Adrenal gland (tissue), 12 donors: ENCODE measurements around the gene EXOC6. TPM values are rescaled to one million over a fixed set of nuclear protein-coding genes. Genes with fewer than 3 reads are reported as not detected.

Source experiments
- DNase-seq, 7 donors: peaks; one replicate each; pipeline ENCODE4 v3.0.0-alpha.2; 2019 to 2020
- H3K27ac ChIP-seq, 5 donors: fragments of 200-600 bp; sonication (generic) in 4 of 5; 1 replicate in 3 of 5; 2 replicates in 2 of 5; pipeline versions ENCODE4 v1.5.1 to v1.8.0; 2016 to 2020; ENCODE audit warnings: mild to moderate bottlenecking in 1 of 5
- H3K27me3 ChIP-seq: fragments of 200-600 bp; 2 replicates; pipeline ENCODE4 v1.8.0; 2021
- H3K36me3 ChIP-seq, 2 donors: fragments of 200-600 bp; replicated peaks in 1 of 2; 1 replicate in 1 of 2; 2 replicates in 1 of 2; pipeline versions ENCODE4 v1.5.1 to v1.8.0; 2018 to 2022
- H3K4me1 ChIP-seq, 2 donors: fragments of 200-600 bp; replicated peaks in 1 of 2; 1 replicate in 1 of 2; 2 replicates in 1 of 2; pipeline versions ENCODE4 v1.5.1 to v1.8.0; 2018 to 2021
- H3K4me3 ChIP-seq, 4 donors: fragments of 200-600 bp; sonication (generic) in 3 of 4; one replicate each; pipeline ENCODE4 v1.5.1; 2016 to 2018
- H3K9me3 ChIP-seq, 3 donors: fragments of 200-600 bp; sonication (generic) in 1 of 3; replicated peaks in 1 of 3; 1 replicate in 2 of 3; 2 replicates in 1 of 3; pipeline versions ENCODE4 v1.5.1 to v1.8.0; 2016 to 2021
- POLR2A ChIP-seq, 2 donors: fragments of 450-650 bp; IDR thresholded peaks; one replicate each; pipeline ENCODE4 v1.6.1; 2017; ENCODE audit warnings: antibody characterized with exemption in 2 of 2, mild to moderate bottlenecking in 2 of 2, moderate library complexity in 1 of 2
- WGBS, 4 donors: extraction: QIAGEN DNeasy Blood & Tissue Kit in 2 of 4; methylation state at CpG; one replicate each; pipeline versions ENCODE4 v1.1.5 to v1.1.7; 2013 to 2017; 5-methylcytosine and 5-hydroxymethylcytosine counted together
- intact Hi-C, 2 donors: fragments of 100-400 bp; cut with DNase I; formaldehyde crosslinking; loops; one replicate each; pipeline versions ENCODE4 v1.14.1 to v1.15.0; 2022 to 2023
- polyA plus RNA-seq, 3 donors: library from polyadenylated mRNA; stranded (reverse); fragments of 200-250 nt in 2 of 3; fragments of 350-450 nt in 1 of 3; fragmentation: Illumina TruSeq in 1 of 3; extraction: RNeasy Lipid Tissue Mini Kit (QIAGEN cat#74804) in 1 of 3; gene quantifications; one replicate each; pipeline ENCODE4 v1.2.3, GENCODE V29; 2013 to 2014
- total RNA-seq, 9 donors: library from RNA; depleted of rRNA in 4 of 9; stranded (reverse); fragments of >200 nt in 4 of 9; fragments of 120-200 nt in 1 of 9; fragmentation: NEBNext Ultra II Directional in 1 of 9; extraction: Animal tissue kit (Norgen Biotek cat#: 25700) in 1 of 9; gene quantifications; one replicate each; pipeline versions ENCODE4 v1.1.0 to v1.2.4, GENCODE V29; 2013 to 2023
- TF ChIP-seq, protein P1 (sequence below), 6 experiments: fragments of 450-650 bp in 4 of 6; fragments of 200-600 bp in 2 of 6; sonication (generic) in 1 of 6; IDR thresholded peaks; 1 replicate in 5 of 6; 2 replicates in 1 of 6; pipeline versions ENCODE4 v1.5.1 to v1.8.0; 2016 to 2021; ENCODE audit warnings: antibody characterized with exemption in 6 of 6, mild to moderate bottlenecking in 2 of 6, moderate library complexity in 1 of 6
- donor health status: healthy with polysubstance abuse.
- donor health status: Bipolar disorder and iron deficiency.
- donor health status: DM: yes; HTN: yes; CAD: no.
- donor health status: DM: no; HTN: no; CAD: no.
- donor health status: DM: no; HTN: no; CAD: no.
- donor health status: DM: yes; HTN: yes; CAD: no.

The EXOC6 gene
- total and polyA plus RNA-seq, 12 donors, result 7.1 to 60.1 (median 25.7) TPM

DNA sequence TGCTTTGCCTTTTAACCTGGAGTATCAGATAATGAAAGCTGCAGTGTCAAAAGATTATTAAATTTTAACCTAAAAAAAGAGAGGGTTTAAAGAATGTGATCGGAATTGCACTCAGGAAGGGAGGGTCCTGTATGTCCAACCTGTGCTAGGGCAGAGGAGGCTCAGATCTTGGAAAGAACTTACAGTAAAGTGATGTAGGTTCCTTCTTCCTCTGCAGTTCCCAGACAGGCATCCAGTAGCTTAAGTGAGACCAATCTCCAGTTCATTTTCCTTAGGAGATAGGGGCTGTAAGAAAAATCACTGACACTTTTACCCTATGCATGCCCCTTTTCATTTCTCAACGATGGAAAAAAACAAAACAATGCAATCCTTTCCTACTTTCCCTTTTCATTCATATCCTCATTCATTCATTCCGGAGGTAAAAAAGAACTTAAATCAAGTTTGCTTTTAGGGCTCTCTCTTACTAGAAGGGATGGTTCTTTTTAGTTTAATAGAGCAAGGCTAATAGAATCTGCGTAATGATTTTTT is 28.3 kb downstream of the EXOC6 start:
- H3K9me3 ChIP-seq, result no peaks in the 10 kb centered on the region
- no peak overlapping the region for H3K27ac ChIP-seq
- peaks cover 0 to 8% of the 10 kb centered on the region in 2 donors for H3K4me1 ChIP-seq
- TF ChIP-seq, protein P1, sequence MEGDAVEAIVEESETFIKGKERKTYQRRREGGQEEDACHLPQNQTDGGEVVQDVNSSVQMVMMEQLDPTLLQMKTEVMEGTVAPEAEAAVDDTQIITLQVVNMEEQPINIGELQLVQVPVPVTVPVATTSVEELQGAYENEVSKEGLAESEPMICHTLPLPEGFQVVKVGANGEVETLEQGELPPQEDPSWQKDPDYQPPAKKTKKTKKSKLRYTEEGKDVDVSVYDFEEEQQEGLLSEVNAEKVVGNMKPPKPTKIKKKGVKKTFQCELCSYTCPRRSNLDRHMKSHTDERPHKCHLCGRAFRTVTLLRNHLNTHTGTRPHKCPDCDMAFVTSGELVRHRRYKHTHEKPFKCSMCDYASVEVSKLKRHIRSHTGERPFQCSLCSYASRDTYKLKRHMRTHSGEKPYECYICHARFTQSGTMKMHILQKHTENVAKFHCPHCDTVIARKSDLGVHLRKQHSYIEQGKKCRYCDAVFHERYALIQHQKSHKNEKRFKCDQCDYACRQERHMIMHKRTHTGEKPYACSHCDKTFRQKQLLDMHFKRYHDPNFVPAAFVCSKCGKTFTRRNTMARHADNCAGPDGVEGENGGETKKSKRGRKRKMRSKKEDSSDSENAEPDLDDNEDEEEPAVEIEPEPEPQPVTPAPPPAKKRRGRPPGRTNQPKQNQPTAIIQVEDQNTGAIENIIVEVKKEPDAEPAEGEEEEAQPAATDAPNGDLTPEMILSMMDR (IDR thresholded peaks at IDR 0.05), result no peak
- no peaks in the 10 kb centered on the region for H3K27me3 ChIP-seq
- DNase-seq, result no peak
- 29 to 42% (median 33%) methylated on average over 4 of the region's 4 CpGs for WGBS, 4 donors
- H3K4me3 ChIP-seq, result no peak overlapping the region
- intact Hi-C loops, result no loop called here
- H3K36me3 ChIP-seq, result no peaks in the 10 kb centered on the region

DNA sequence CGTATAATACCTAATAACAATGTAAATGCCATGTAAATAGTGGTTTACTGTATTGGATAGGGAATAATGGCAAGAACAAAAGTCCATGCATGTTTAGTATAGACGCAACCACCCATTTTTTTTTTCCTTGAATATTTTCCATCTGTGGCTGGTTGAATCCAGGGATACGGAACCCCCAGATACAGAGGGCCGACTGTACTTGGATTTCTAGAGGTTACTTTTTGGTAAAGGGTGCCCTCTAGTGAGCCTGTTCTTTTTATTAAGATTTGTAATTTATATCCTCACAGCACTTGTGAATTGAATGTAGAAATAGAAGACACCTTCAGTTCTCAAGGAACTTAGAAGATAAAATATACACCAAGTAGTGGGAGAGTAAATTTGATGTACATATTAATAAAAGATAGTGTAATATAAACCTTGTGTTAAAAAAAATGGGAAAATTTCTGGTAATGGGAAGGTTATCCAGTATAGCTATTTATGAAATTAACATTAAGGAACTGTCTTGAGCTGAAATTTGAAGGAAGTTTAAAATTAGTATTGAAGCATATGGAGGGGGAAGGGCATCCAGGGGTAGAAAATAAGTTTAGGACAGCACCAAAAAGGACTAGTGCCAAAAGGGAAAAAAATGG is 32.0 kb downstream of the EXOC6 start:
- intact Hi-C loops, result no loop called here
- no peak overlapping the region for H3K4me3 ChIP-seq
- DNase-seq, result peak in 1 of 7 donors; percentile 32

DNA sequence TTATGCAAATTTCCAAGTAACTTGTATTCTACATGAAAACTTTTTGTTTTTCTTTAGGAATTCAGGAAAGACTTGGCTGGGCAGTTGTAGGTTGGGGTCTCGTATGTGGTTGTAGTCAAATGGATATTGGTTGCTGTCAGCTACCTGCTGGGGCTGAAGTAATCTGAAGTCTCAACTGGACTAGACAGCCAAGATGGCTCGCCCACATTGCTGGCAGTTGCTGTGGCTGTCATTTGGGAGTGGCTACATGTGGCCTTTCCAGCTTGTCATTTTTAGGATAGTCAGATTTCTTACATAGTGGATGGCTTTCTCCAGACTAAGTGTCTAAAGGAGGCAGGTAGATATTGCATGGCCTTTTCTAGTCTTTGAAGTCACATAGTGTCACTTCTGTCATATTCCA is 32.6 kb downstream of the EXOC6 start:
- no peak for TF ChIP-seq POLR2A (IDR thresholded peaks at IDR 0.05)
- TF ChIP-seq, protein P1 (IDR thresholded peaks at IDR 0.05), result no peak
- no peak overlapping the region for H3K4me3 ChIP-seq
- DNase-seq, result no peak
- no peaks in the 10 kb centered on the region for H3K9me3 ChIP-seq
- no peak overlapping the region for H3K27ac ChIP-seq
- intact Hi-C loops, result no loop called here
- no peaks in the 10 kb centered on the region for H3K36me3 ChIP-seq
- peaks cover 0 to 8% of the 10 kb centered on the region in 2 donors for H3K4me1 ChIP-seq
- WGBS, 4 donors, result 73 to 80% (median 76%) methylated on average over 2 of the region's 2 CpGs
- H3K27me3 ChIP-seq, result no peaks in the 10 kb centered on the region

More for the DNA sequence above, 32.0 kb downstream of the EXOC6 start:
- H3K4me1 ChIP-seq, result peaks cover 0 to 8% of the 10 kb centered on the region in 2 donors
- H3K27ac ChIP-seq, result no peak overlapping the region
- H3K27me3 ChIP-seq, result no peaks in the 10 kb centered on the region
- H3K36me3 ChIP-seq, result no peaks in the 10 kb centered on the region
- H3K9me3 ChIP-seq, result no peaks in the 10 kb centered on the region
- no peak for TF ChIP-seq POLR2A (IDR thresholded peaks at IDR 0.05)
- TF ChIP-seq, protein P1 (IDR thresholded peaks at IDR 0.05), result peak; percentile 22 to 64 (median 56)
- 29 to 33% (median 32%) methylated on average over 4 of the region's 4 CpGs for WGBS, 4 donors

DNA sequence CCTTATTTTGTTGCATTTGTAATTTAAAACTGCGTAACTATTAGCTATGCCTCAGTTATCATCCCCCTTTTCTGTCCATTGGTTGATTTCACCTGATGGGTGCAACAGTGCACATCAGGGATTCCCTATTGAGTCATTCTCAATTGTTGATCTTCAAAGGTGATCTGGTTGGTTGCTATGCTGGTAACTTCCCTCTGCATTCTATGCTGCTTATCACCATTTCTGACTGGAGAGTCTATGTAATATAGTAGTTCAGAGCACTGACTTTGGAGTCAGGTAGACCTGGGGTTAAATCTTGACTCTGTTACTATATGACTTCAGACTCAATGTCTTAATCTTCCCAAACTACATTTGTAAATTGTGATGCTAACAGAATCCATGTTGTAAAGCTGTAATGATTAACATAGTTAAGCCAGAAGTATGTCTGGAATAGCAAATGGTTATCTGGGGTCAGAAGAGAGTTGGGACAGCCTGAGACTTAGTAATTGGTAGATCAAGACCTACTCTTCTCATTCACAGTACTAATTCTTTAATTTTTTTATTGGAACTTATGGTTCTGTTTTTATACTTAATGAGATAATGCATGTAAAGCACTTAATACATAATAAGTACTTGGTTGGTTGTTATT is 38.1 kb downstream of the EXOC6 start:
- no peak for TF ChIP-seq POLR2A (IDR thresholded peaks at IDR 0.05)
- TF ChIP-seq, protein P1 (IDR thresholded peaks at IDR 0.05), result no peak
- intact Hi-C loops, result no loop called here
- no peak for DNase-seq
- no peaks in the 10 kb centered on the region for H3K27me3 ChIP-seq
- no peaks in the 10 kb centered on the region for H3K36me3 ChIP-seq
- WGBS, 4 donors, result 96 to 100% (median 98%) methylated on average over 1 of the region's 1 CpG
- no peaks in the 10 kb centered on the region for H3K4me1 ChIP-seq
- no peak overlapping the region for H3K4me3 ChIP-seq
- H3K27ac ChIP-seq, result no peak overlapping the region
- no peaks in the 10 kb centered on the region for H3K9me3 ChIP-seq
